Breast epithelium (tissue), 3 donors: Measurements from ENCODE around the gene SPATA17.

ENCODE experiments used
- POLR2AphosphoS5 ChIP-seq, 3 donors: sonication (generic); formaldehyde crosslinking; IDR thresholded peaks; one replicate each; pipeline ENCODE4 v1.6.1; 2017; ENCODE audit warnings: antibody characterized with exemption in 3 of 3
- TF ChIP-seq, protein P1 (sequence below), 3 donors: fragments of 450-650 bp; IDR thresholded peaks; one replicate each; pipeline ENCODE4 v1.5.1; 2016 to 2017; ENCODE audit warnings: antibody characterized with exemption in 3 of 3, mild to moderate bottlenecking in 3 of 3, moderate library complexity in 3 of 3

DNA sequence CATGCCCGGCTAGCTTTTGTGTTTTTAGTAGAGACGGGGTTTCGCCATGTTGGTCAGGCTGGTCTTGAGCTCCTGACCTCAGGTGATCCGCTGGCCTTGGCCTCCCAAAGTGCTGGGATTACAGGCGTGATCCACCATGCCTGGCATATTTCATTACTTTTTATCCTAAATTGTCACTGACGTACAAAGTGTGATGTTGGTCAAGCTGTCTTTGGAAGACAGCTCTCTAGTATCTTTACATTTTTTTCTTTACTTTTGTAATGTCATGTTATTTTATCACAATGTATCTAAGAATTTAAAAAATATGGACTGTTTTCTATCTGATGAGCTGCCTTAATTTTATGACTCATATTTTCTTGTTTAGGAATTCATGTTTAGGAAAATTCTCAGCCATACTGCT lies 72.2 kb downstream of the SPATA17 start:
- TF ChIP-seq, protein P1, sequence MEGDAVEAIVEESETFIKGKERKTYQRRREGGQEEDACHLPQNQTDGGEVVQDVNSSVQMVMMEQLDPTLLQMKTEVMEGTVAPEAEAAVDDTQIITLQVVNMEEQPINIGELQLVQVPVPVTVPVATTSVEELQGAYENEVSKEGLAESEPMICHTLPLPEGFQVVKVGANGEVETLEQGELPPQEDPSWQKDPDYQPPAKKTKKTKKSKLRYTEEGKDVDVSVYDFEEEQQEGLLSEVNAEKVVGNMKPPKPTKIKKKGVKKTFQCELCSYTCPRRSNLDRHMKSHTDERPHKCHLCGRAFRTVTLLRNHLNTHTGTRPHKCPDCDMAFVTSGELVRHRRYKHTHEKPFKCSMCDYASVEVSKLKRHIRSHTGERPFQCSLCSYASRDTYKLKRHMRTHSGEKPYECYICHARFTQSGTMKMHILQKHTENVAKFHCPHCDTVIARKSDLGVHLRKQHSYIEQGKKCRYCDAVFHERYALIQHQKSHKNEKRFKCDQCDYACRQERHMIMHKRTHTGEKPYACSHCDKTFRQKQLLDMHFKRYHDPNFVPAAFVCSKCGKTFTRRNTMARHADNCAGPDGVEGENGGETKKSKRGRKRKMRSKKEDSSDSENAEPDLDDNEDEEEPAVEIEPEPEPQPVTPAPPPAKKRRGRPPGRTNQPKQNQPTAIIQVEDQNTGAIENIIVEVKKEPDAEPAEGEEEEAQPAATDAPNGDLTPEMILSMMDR (IDR thresholded peaks at IDR 0.05): no peak
- no peak for TF ChIP-seq POLR2AphosphoS5 (IDR thresholded peaks at IDR 0.05)
